GM12878 (cell line): Measurements from ENCODE around the gene UNC5B. TPM values are rescaled to one million over a fixed set of nuclear protein-coding genes. Genes with fewer than 3 reads are reported as not detected.

Experiments used
- ATAC-seq: fragments of 200-7000 bp; cut with Tn5 transposase; 3 replicates; pipeline ENCODE4 v1.9.1; 2020; ENCODE audit warnings: mild to moderate bottlenecking, moderate library complexity
- BruUV-seq: library from RNA; stranded (reverse); fragments of 400-500 nt; replicated peaks from 2 replicates; lab custom pipeline; 2021; lab: Mats Ljungman, UMichigan
- CTCF ChIA-PET: fragments of 300-600 bp; sonication (Branson Sonifier 250); formaldehyde crosslinking; extraction: SDS; loops from one replicate; lab custom pipeline; 2021; ENCODE audit warnings: inconsistent platforms; lab: Yijun Ruan, JAX
- POLR2A ChIA-PET: fragments of 350-600 bp; formaldehyde crosslinking; extraction: SDS; loops from one replicate; lab custom pipeline; 2021; ENCODE audit warnings: inconsistent platforms; lab: Charles Lee
- RAD21 ChIA-PET: fragments of 300-600 bp; sonication (Branson Sonifier 250); formaldehyde crosslinking; loops from one replicate; lab custom pipeline; 2023; ENCODE audit warnings: antibody characterized with exemption; ENCODE audit not compliant: unreplicated experiment; lab: Charles Lee
- SMC1A ChIA-PET: fragments of 300-600 bp; sonication (Branson Sonifier 250); formaldehyde crosslinking; loops from one replicate; lab custom pipeline; 2023; ENCODE audit not compliant: unreplicated experiment, uncharacterized antibody; lab: Charles Lee
- DNase-seq: peaks from one replicate; pipeline ENCODE4 v3.0.0-alpha.2; 2011; ENCODE audit warnings: low read depth, low spot score
- FAIRE-seq: peaks from 3 replicates; lab custom pipeline; 2011; peaks lifted over from hg19 to GRCh38; lab: Jason Lieb, UNC
- H2AFZ ChIP-seq: 2 replicates; pipeline ENCODE4 v1.6.0; 2011; ENCODE audit warnings: low read depth, low read length, control low read depth; ENCODE audit not compliant: control insufficient read depth
- H3K27ac ChIP-seq: 2 replicates; pipeline ENCODE4 v1.5.1; 2011; ENCODE audit warnings: control low read depth; ENCODE audit not compliant: control insufficient read depth, insufficient read depth
- H3K27me3 ChIP-seq, 2 experiments: replicated peaks in 1 of 2; 2 replicates each; pipeline versions ENCODE4 v1.6.0 to v1.6.1; 2011; ENCODE audit warnings: low read length in 1 of 2; ENCODE audit not compliant: control insufficient read depth in 2 of 2, insufficient read depth in 2 of 2
- H3K36me3 ChIP-seq, 2 experiments: 2 replicates each; pipeline ENCODE4 v1.5.1; 2011; ENCODE audit warnings: low read length in 1 of 2; ENCODE audit not compliant: control insufficient read depth in 2 of 2, insufficient read depth in 2 of 2
- H3K4me1 ChIP-seq: 2 replicates; pipeline ENCODE4 v1.6.1; 2011; ENCODE audit warnings: mild to moderate bottlenecking, low read length, moderate library complexity, mixed read lengths; ENCODE audit not compliant: control insufficient read depth, insufficient read depth
- H3K4me2 ChIP-seq: 2 replicates; pipeline ENCODE4 v1.6.0; 2011; ENCODE audit warnings: control low read depth; ENCODE audit not compliant: control insufficient read depth, insufficient read depth
- H3K4me3 ChIP-seq: fragments of 200-600 bp; sonication (generic); 2 replicates; pipeline ENCODE4 v1.5.1; 2016
- H3K79me2 ChIP-seq: 2 replicates; pipeline ENCODE4 v1.6.0; 2011; ENCODE audit warnings: low read length; ENCODE audit not compliant: control insufficient read depth, insufficient read depth
- H3K9ac ChIP-seq: 2 replicates; pipeline ENCODE4 v1.8.0; 2011; ENCODE audit warnings: low read length, control low read depth, mixed read lengths; ENCODE audit not compliant: control insufficient read depth, insufficient read depth
- H3K9me3 ChIP-seq: replicated peaks from 3 replicates; pipeline ENCODE4 v1.5.1; 2011; ENCODE audit warnings: mild to moderate bottlenecking, low read length; ENCODE audit not compliant: control insufficient read depth, insufficient read depth
- H4K20me1 ChIP-seq: 2 replicates; pipeline ENCODE4 v1.6.0; 2011; ENCODE audit not compliant: control insufficient read depth, insufficient read depth
- BHLHE40 ChIP-seq, 2 experiments: fragments of 450-650 bp in 1 of 2; IDR thresholded peaks; 2 replicates each; pipeline ENCODE4 v1.6.1; 2011 to 2017; ENCODE audit warnings: low read depth in 2 of 2, borderline replicate concordance in 1 of 2, improper control_type of control experiment in 1 of 2, low read length in 1 of 2, mild to moderate bottlenecking in 1 of 2
- ELK1 ChIP-seq: IDR thresholded peaks from 2 replicates; pipeline ENCODE4 v1.6.1; 2012; ENCODE audit warnings: low read depth, low read length, improper control_type of control experiment
- HDAC2 ChIP-seq: fragments of 200-600 bp; sonication (generic); IDR thresholded peaks from 2 replicates; pipeline ENCODE4 v1.6.1; 2017
- MXI1 ChIP-seq: fragments of 150-350 bp; IDR thresholded peaks from 2 replicates; pipeline ENCODE4 v1.6.1; 2011; ENCODE audit warnings: low read depth, mild to moderate bottlenecking, inconsistent platforms, low read length, improper control_type of control experiment
- NFIC ChIP-seq: IDR thresholded peaks from 2 replicates; pipeline ENCODE4 v1.6.1; 2012; ENCODE audit warnings: low read depth, mild to moderate bottlenecking, inconsistent platforms, low read length, moderate library complexity
- NKRF ChIP-seq: fragments of 450-650 bp; conservative IDR thresholded peaks from 2 replicates; pipeline ENCODE4 v1.6.1; 2017; ENCODE audit warnings: mild to moderate bottlenecking, moderate library complexity
- NR2C1 ChIP-seq: fragments of 450-650 bp; IDR thresholded peaks from 2 replicates; pipeline ENCODE4 v1.6.1; 2017; ENCODE audit warnings: antibody characterized with exemption, mild to moderate bottlenecking, moderate library complexity
- RFX5 ChIP-seq: IDR thresholded peaks from 2 replicates; pipeline ENCODE4 v1.6.1; 2011; ENCODE audit warnings: low read depth, low read length, improper control_type of control experiment
- SPI1 ChIP-seq: IDR thresholded peaks from 2 replicates; pipeline ENCODE4 v1.6.1; 2011; ENCODE audit warnings: low read depth, mild to moderate bottlenecking, low read length, moderate library complexity, borderline replicate concordance; ENCODE audit not compliant: insufficient read depth
- TARDBP ChIP-seq: IDR thresholded peaks from 2 replicates; pipeline ENCODE4 v1.6.1; 2016; ENCODE audit warnings: borderline replicate concordance
- ZBED1 ChIP-seq: IDR thresholded peaks from 2 replicates; pipeline ENCODE4 v1.6.1; 2016; ENCODE audit warnings: borderline replicate concordance
- ZZZ3 ChIP-seq: IDR thresholded peaks from 2 replicates; pipeline ENCODE4 v1.6.1; 2011; ENCODE audit warnings: low read depth; ENCODE audit not compliant: control insufficient read depth, insufficient read length
- WGBS: methylation state at CpG from one replicate; pipeline ENCODE4 v1.1.6; 2016; ENCODE audit warnings: low lambda C conversion rate; ENCODE audit not compliant: insufficient replicate concordance, insufficient coverage; ENCODE audit errors: missing lambda C conversion rate; 5-methylcytosine and 5-hydroxymethylcytosine counted together
- in situ Hi-C: fragments of 300-500 bp; cut with MboI; formaldehyde crosslinking; loops from 9 replicates; pipeline ENCODE4 v1.14.3; 2018; ENCODE audit warnings: mixed read lengths
- intact Hi-C: fragments of 100-400 bp; cut with micrococcal nuclease; formaldehyde crosslinking; loops from one replicate; pipeline ENCODE4 v1.14.2; 2022; ENCODE audit not compliant: unreplicated experiment
- polyA plus RNA-seq, 11 experiments: library from polyadenylated mRNA; depleted of rRNA in 4 of 11; unstranded in 6 of 11; stranded (reverse) in 5 of 11; fragments of >200 nt; fragmentation: Nextera tagmentation in 4 of 11; fragmentation: Illumina TruSeq in 1 of 11; extraction: Ambion mirVana in 4 of 11; extraction: Trizol in 1 of 11; gene quantifications; 1 replicate in 1 of 11; 2 replicates in 10 of 11; pipeline versions ENCODE4 v1.2.1 to v1.2.3, GENCODE V29; 2011 to 2016; ENCODE audit warnings: inconsistent platforms in 2 of 11, missing spikeins in 2 of 11, low read depth in 1 of 11
- total RNA-seq, 4 experiments: library from RNA; depleted of rRNA in 3 of 4; stranded (reverse); fragments of >200 nt in 3 of 4; fragmentation: Illumina TruSeq in 1 of 4; extraction: Trizol in 1 of 4; gene quantifications; 2 replicates each; pipeline versions ENCODE4 v1.2.1 to v1.2.3, GENCODE V29; 2013 to 2021

UNC5B gene
- total and polyA plus RNA-seq, 10 of the 15 experiments (the other 5 are each of a cell fraction or from before 2014, with no cell fraction given) = 0.03 to 0.08 TPM; not detected in 8

DNA sequence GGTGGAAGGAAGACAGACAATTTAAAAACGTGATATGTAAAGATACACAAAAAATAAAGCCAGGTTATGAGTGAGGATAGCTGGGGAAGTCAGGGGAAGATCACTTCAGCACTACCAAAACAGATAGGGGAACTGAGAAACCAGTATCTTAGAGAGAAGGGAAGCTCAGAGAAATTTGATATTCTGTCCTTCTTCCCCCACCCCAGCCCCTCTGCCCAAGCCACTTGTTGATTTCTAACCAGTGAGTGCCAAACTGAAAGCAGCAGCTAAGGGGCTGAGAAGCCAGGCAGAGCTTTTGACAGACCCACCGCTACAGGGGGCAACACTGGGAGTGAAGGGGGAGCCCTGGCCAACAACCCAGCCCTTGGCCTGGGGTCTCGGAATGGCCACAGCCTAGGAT lies 97.5 kb downstream of the UNC5B start:
- peaks cover 9% of the 10 kb centered on the region; the same call in 1 of the 2 replicates for H3K4me1 ChIP-seq
- POLR2A ChIA-PET = no interaction called here
- 0 out of 4 replicates have a peak, but pooled peaks of 1 of the 2 experiments have one; percentile 3 for TF ChIP-seq BHLHE40 (IDR thresholded peaks at IDR 0.05; ENCODE audit: borderline replicate concordance in 1 of 2, low read depth in 2 of 2, low read length in 1 of 2)
- TF ChIP-seq RFX5 = no peak
- peak; percentile 75 for TF ChIP-seq SPI1
- H3K27me3 ChIP-seq = no peaks in the 10 kb centered on the region
- no peak overlapping the region for H2AFZ ChIP-seq
- no peaks in the 10 kb centered on the region for H3K9me3 ChIP-seq
- DNase-seq (no peak), ATAC-seq (peak; percentile 74), FAIRE-seq (no peak)
- no TSS peak for BruUV-seq
- H3K4me3 ChIP-seq = no peak overlapping the region
- in situ Hi-C loops = loop anchor here (5.0 to 10.0 kb wide), 4 partner anchors 262 to 585 kb away; no protein-coding TSS in a partner anchor
- H4K20me1 ChIP-seq = no peaks in the 10 kb centered on the region
- intact Hi-C loops = loop anchor here (10.0 kb wide), 1 partner anchor 175 kb away; no protein-coding TSS in a partner anchor
- WGBS = 19% methylated on average over 3 of the region's 3 CpGs
- CTCF ChIA-PET = interaction anchor here (0.6 to 2.1 kb wide), 6 partner anchors 10 to 398 kb away, joined by 3 to 9 read pairs (median 7); partner anchors contain the start of gene SLC29A3
- H3K79me2 ChIP-seq = no peaks in the 10 kb centered on the region
- SMC1A ChIA-PET = interaction anchor here (0.8 to 1.3 kb wide), 4 partner anchors 10 to 389 kb away, joined by 3 to 4 read pairs (median 3); partner anchors contain the start of gene SLC29A3
- no peaks in the 10 kb centered on the region for H3K36me3 ChIP-seq
- RAD21 ChIA-PET = interaction anchor here (1.5 to 1.6 kb wide), 2 partner anchors 66 to 398 kb away, joined by 3 to 4 read pairs; no protein-coding TSS in a partner anchor
- H3K4me2 ChIP-seq = no peak overlapping the region
- H3K9ac ChIP-seq = no peak overlapping the region
- H3K27ac ChIP-seq = no peak overlapping the region

DNA sequence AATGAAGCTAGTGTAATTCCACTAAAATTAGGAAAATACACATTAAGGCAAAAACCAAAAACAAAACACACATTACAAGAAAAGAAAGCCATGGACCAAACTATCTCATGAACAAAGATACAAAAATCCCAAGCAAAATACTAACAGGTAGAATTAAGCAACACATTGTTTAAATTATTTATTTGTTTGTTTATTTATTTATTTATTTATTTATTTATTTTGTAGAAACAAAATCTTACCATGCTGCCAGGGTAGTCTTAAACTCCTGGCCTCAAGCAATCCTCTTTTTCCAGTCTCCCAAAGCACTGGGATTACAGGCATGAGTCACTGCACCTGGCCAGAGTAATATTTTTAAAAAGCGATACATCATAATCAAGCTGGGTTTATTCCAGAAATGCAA lies 99.8 kb downstream of the UNC5B start:
- intact Hi-C loops = loop anchor here (10.0 kb wide), 1 partner anchor 173 kb away; no protein-coding TSS in a partner anchor
- BruUV-seq = no TSS peak
- no peak overlapping the region for H3K4me2 ChIP-seq
- H3K27ac ChIP-seq = no peak overlapping the region
- no peak for FAIRE-seq
- H3K4me1 ChIP-seq = peaks cover 9% of the 10 kb centered on the region; the same call in 1 of the 2 replicates
- no peaks in the 10 kb centered on the region for H3K9me3 ChIP-seq
- WGBS = 95% methylated on average over 1 of the region's 1 CpG
- no peaks in the 10 kb centered on the region for H4K20me1 ChIP-seq
- no peak for DNase-seq
- no peak for ATAC-seq
- H2AFZ ChIP-seq = no peak overlapping the region
- in situ Hi-C loops = loop anchor here (5.0 to 10.0 kb wide), 4 partner anchors 260 to 583 kb away; no protein-coding TSS in a partner anchor
- H3K36me3 ChIP-seq = no peaks in the 10 kb centered on the region
- H3K27me3 ChIP-seq = no peaks in the 10 kb centered on the region
- H3K9ac ChIP-seq = no peak overlapping the region
- RAD21 ChIA-PET = interaction anchor here (0.6 to 1.0 kb wide), 2 partner anchors 396 to 584 kb away, joined by 3 to 4 read pairs; no protein-coding TSS in a partner anchor
- CTCF ChIA-PET = interaction anchor here (1.0 to 9.9 kb wide), 4 partner anchors 72 to 384 kb away, joined by 3 to 148 read pairs (median 48); no protein-coding TSS in a partner anchor
- POLR2A ChIA-PET = no interaction called here
- no peak overlapping the region for H3K4me3 ChIP-seq
- SMC1A ChIA-PET = interaction anchor here (0.9 to 1.2 kb wide), 2 partner anchors 66 to 258 kb away, joined by 3 read pairs; no protein-coding TSS in a partner anchor
- H3K79me2 ChIP-seq = no peaks in the 10 kb centered on the region
- TF ChIP-seq ZZZ3 (no peak), MXI1 (no peak), HDAC2 (no peak), ELK1 (no peak), TARDBP (no peak), NFIC (no peak), ZBED1 (no peak), NR2C1 (no peak), NKRF (no peak)
